Suprapubic skin (tissue), 4 donors: Measurements from ENCODE around the gene ASB6.

Experiments used
- CTCF ChIP-seq, 2 donors: fragments of 200-600 bp in 1 of 2; fragments of 450-650 bp in 1 of 2; sonication (generic) in 1 of 2; IDR thresholded peaks; one replicate each; pipeline ENCODE4 v1.5.1; 2016 to 2019; ENCODE audit warnings: antibody characterized with exemption in 2 of 2, mild to moderate bottlenecking in 1 of 2, moderate library complexity in 1 of 2
- EP300 ChIP-seq: sonication (generic); formaldehyde crosslinking; IDR thresholded peaks from one replicate; pipeline ENCODE4 v1.6.1; 2017; ENCODE audit warnings: antibody characterized with exemption
- POLR2A ChIP-seq, 2 donors: fragments of 450-650 bp; IDR thresholded peaks; one replicate each; pipeline ENCODE4 v1.6.1; 2017; ENCODE audit warnings: antibody characterized with exemption in 2 of 2, mild to moderate bottlenecking in 2 of 2, moderate library complexity in 2 of 2
- POLR2AphosphoS5 ChIP-seq, 3 donors: sonication (generic); formaldehyde crosslinking; IDR thresholded peaks; one replicate each; pipeline ENCODE4 v1.6.1; 2017; ENCODE audit warnings: antibody characterized with exemption in 3 of 3

- TF ChIP-seq POLR2AphosphoS5 (IDR thresholded peaks at IDR 0.05) (no peak), CTCF (IDR thresholded peaks at IDR 0.05) (no peak), EP300 (no peak), POLR2A (IDR thresholded peaks at IDR 0.05) (no peak)
Observed at GRCh38 chr9:129656795-129657390, 14.9 kb upstream of the ASB6 start.
